ENCODE measurements around the gene TMCC1.

The TMCC1 gene

GRCh38 chr3:129702934-129703712, 190.4 kb downstream of the TMCC1 start:
- H3K23ac ChIP-seq (ENCODE audit: low read length in 2 of 2) = no peak overlapping the region
- H4K91ac ChIP-seq (ENCODE audit: low read length) = no peak overlapping the region
- H3K4ac ChIP-seq (ENCODE audit: low read depth in 1 of 2, low read length in 2 of 2) = no peak overlapping the region
- no peaks in the 10 kb centered on the region for H3K9me3 ChIP-seq (ENCODE audit: control insufficient read depth, low read length)
- H3K4me3 ChIP-seq (ENCODE audit: insufficient read depth in 1 of 2, low read depth in 1 of 2, low read length in 2 of 2) = no peak overlapping the region
- no peak overlapping the region for H3K18ac ChIP-seq (ENCODE audit: low read depth in 1 of 2, low read length in 2 of 2)
- no peak overlapping the region for H2BK120ac ChIP-seq (ENCODE audit: low read depth, low read length)
- H3K27me3 ChIP-seq (ENCODE audit: control insufficient read depth in 1 of 2, insufficient read depth in 1 of 2, low read length in 2 of 2) = no peaks in the 10 kb centered on the region
- no peak overlapping the region for H2BK5ac ChIP-seq (ENCODE audit: low read depth, low read length, poor library complexity, severe bottlenecking)
- H3K27ac ChIP-seq (ENCODE audit: low read length, poor library complexity, severe bottlenecking) = no peak overlapping the region
- peaks cover 11% of the 10 kb centered on the region for H3K79me1 ChIP-seq (replicated peaks; ENCODE audit: low read length, poor library complexity, severe bottlenecking)
- no peak overlapping the region for H2AFZ ChIP-seq (ENCODE audit: low read depth, low read length)
- no peaks in the 10 kb centered on the region for H3K4me1 ChIP-seq (ENCODE audit: control insufficient read depth, insufficient read depth, low read depth, low read length)
- no peak overlapping the region for H2AK5ac ChIP-seq (ENCODE audit: low read length, severe bottlenecking)
- DNase-seq = no peak
- H2BK12ac ChIP-seq (ENCODE audit: low read length in 2 of 2) = no peak overlapping the region
- H3K14ac ChIP-seq (ENCODE audit: low read length in 2 of 2) = no peak overlapping the region
- no peak overlapping the region for H4K8ac ChIP-seq (ENCODE audit: low read length)
- no peak overlapping the region for H3K4me2 ChIP-seq (ENCODE audit: low read length, poor library complexity, severe bottlenecking)
- no peaks in the 10 kb centered on the region for H3K36me3 ChIP-seq (ENCODE audit: control insufficient read depth in 1 of 2, insufficient read depth in 2 of 2, low read depth in 1 of 2, low read length in 2 of 2)
- no peak overlapping the region for H3K9ac ChIP-seq (ENCODE audit: low read length)
- no peak overlapping the region for H2BK15ac ChIP-seq (ENCODE audit: low read depth, poor library complexity, severe bottlenecking)
- 99% methylated on average over 7 of the region's 10 CpGs for WGBS

- peaks cover 0 to 7% of the 10 kb centered on the region in 2 experiments for H3K36me3 ChIP-seq (ENCODE audit: control insufficient read depth in 1 of 2, insufficient read depth in 2 of 2, low read depth in 1 of 2, low read length in 2 of 2)
- H3K4ac ChIP-seq (ENCODE audit: low read depth in 1 of 2, low read length in 2 of 2) = no peak overlapping the region
- H3K14ac ChIP-seq (ENCODE audit: low read length in 2 of 2) = no peak overlapping the region
- H2AFZ ChIP-seq (ENCODE audit: low read depth, low read length) = no peak overlapping the region
- 92% methylated on average over 1 of the region's 4 CpGs for WGBS
- H4K8ac ChIP-seq (ENCODE audit: low read length) = no peak overlapping the region
- no peaks in the 10 kb centered on the region for H3K27me3 ChIP-seq (ENCODE audit: control insufficient read depth in 1 of 2, insufficient read depth in 1 of 2, low read length in 2 of 2)
- no peak overlapping the region for H2BK15ac ChIP-seq (ENCODE audit: low read depth, poor library complexity, severe bottlenecking)
- H2BK12ac ChIP-seq (ENCODE audit: low read length in 2 of 2) = no peak overlapping the region
- H3K27ac ChIP-seq (ENCODE audit: low read length, poor library complexity, severe bottlenecking) = no peak overlapping the region
- H4K91ac ChIP-seq (ENCODE audit: low read length) = no peak overlapping the region
- H3K9ac ChIP-seq (ENCODE audit: low read length) = no peak overlapping the region
- peaks cover 20% of the 10 kb centered on the region for H3K79me1 ChIP-seq (replicated peaks; ENCODE audit: low read length, poor library complexity, severe bottlenecking)
- H3K4me3 ChIP-seq (ENCODE audit: insufficient read depth in 1 of 2, low read depth in 1 of 2, low read length in 2 of 2) = no peak overlapping the region
- no peak overlapping the region for H3K18ac ChIP-seq (ENCODE audit: low read depth in 1 of 2, low read length in 2 of 2)
- no peak overlapping the region for H3K23ac ChIP-seq (ENCODE audit: low read length in 2 of 2)
- H3K4me1 ChIP-seq (ENCODE audit: control insufficient read depth, insufficient read depth, low read depth, low read length) = no peaks in the 10 kb centered on the region
- H3K4me2 ChIP-seq (ENCODE audit: low read length, poor library complexity, severe bottlenecking) = no peak overlapping the region
- H2BK120ac ChIP-seq (ENCODE audit: low read depth, low read length) = no peak overlapping the region
- H2AK5ac ChIP-seq (ENCODE audit: low read length, severe bottlenecking) = no peak overlapping the region
- no peak overlapping the region for H2BK5ac ChIP-seq (ENCODE audit: low read depth, low read length, poor library complexity, severe bottlenecking)
- DNase-seq = no peak
- H3K9me3 ChIP-seq (ENCODE audit: control insufficient read depth, low read length) = no peaks in the 10 kb centered on the region
These were observed 192.3 kb downstream of the TMCC1 start for GRCh38 chr3:129701161-129701560.

GRCh38 chr3:129699612-129700011, 193.9 kb downstream of the TMCC1 start:
- Histone ChIP-seq H3K23ac (ENCODE audit: low read length in 2 of 2) (no peak overlapping the region), H3K79me1 (replicated peaks; ENCODE audit: low read length, poor library complexity, severe bottlenecking) (peaks cover 19% of the 10 kb centered on the region), H2AK5ac (ENCODE audit: low read length, severe bottlenecking) (no peak overlapping the region), H2BK5ac (ENCODE audit: low read depth, low read length, poor library complexity, severe bottlenecking) (no peak overlapping the region), H3K4me3 (ENCODE audit: insufficient read depth in 1 of 2, low read depth in 1 of 2, low read length in 2 of 2) (no peak overlapping the region), H2AFZ (ENCODE audit: low read depth, low read length) (no peak overlapping the region), H3K4me2 (ENCODE audit: low read length, poor library complexity, severe bottlenecking) (no peak overlapping the region), H3K27me3 (ENCODE audit: control insufficient read depth in 1 of 2, insufficient read depth in 1 of 2, low read length in 2 of 2) (no peaks in the 10 kb centered on the region), H4K8ac (ENCODE audit: low read length) (no peak overlapping the region), H2BK120ac (ENCODE audit: low read depth, low read length) (no peak overlapping the region), H3K9ac (ENCODE audit: low read length) (no peak overlapping the region), H3K27ac (ENCODE audit: low read length, poor library complexity, severe bottlenecking) (no peak overlapping the region), H4K91ac (ENCODE audit: low read length) (no peak overlapping the region), H2BK12ac (ENCODE audit: low read length in 2 of 2) (no peak overlapping the region), H3K18ac (ENCODE audit: low read depth in 1 of 2, low read length in 2 of 2) (no peak overlapping the region), H3K4ac (ENCODE audit: low read depth in 1 of 2, low read length in 2 of 2) (no peak overlapping the region), H3K36me3 (ENCODE audit: control insufficient read depth in 1 of 2, insufficient read depth in 2 of 2, low read depth in 1 of 2, low read length in 2 of 2) (peaks cover 0 to 7% of the 10 kb centered on the region in 2 experiments), H3K14ac (ENCODE audit: low read length in 2 of 2) (no peak overlapping the region), H3K4me1 (ENCODE audit: control insufficient read depth, insufficient read depth, low read depth, low read length) (no peaks in the 10 kb centered on the region), H3K9me3 (ENCODE audit: control insufficient read depth, low read length) (no peaks in the 10 kb centered on the region), H2BK15ac (ENCODE audit: low read depth, poor library complexity, severe bottlenecking) (no peak overlapping the region)
- no peak for DNase-seq
- WGBS = 87% methylated on average over 1 of the region's 1 CpG

- DNase-seq = no peak
- Histone ChIP-seq H3K27ac (ENCODE audit: low read length, poor library complexity, severe bottlenecking) (no peak overlapping the region), H4K91ac (ENCODE audit: low read length) (no peak overlapping the region), H3K4me3 (ENCODE audit: insufficient read depth in 1 of 2, low read depth in 1 of 2, low read length in 2 of 2) (no peak overlapping the region), H3K79me1 (replicated peaks; ENCODE audit: low read length, poor library complexity, severe bottlenecking) (peaks cover 19% of the 10 kb centered on the region), H3K27me3 (ENCODE audit: control insufficient read depth in 1 of 2, insufficient read depth in 1 of 2, low read length in 2 of 2) (no peaks in the 10 kb centered on the region), H3K4me2 (ENCODE audit: low read length, poor library complexity, severe bottlenecking) (no peak overlapping the region), H3K9me3 (ENCODE audit: control insufficient read depth, low read length) (no peaks in the 10 kb centered on the region), H3K36me3 (ENCODE audit: control insufficient read depth in 1 of 2, insufficient read depth in 2 of 2, low read depth in 1 of 2, low read length in 2 of 2) (peaks cover 0 to 7% of the 10 kb centered on the region in 2 experiments), H3K4me1 (ENCODE audit: control insufficient read depth, insufficient read depth, low read depth, low read length) (no peaks in the 10 kb centered on the region), H2AFZ (ENCODE audit: low read depth, low read length) (no peak overlapping the region), H2AK5ac (ENCODE audit: low read length, severe bottlenecking) (no peak overlapping the region), H3K14ac (ENCODE audit: low read length in 2 of 2) (no peak overlapping the region), H3K18ac (ENCODE audit: low read depth in 1 of 2, low read length in 2 of 2) (no peak overlapping the region), H3K4ac (ENCODE audit: low read depth in 1 of 2, low read length in 2 of 2) (no peak overlapping the region), H4K8ac (ENCODE audit: low read length) (no peak overlapping the region), H3K9ac (ENCODE audit: low read length) (no peak overlapping the region), H2BK120ac (ENCODE audit: low read depth, low read length) (no peak overlapping the region), H2BK5ac (ENCODE audit: low read depth, low read length, poor library complexity, severe bottlenecking) (no peak overlapping the region), H2BK12ac (ENCODE audit: low read length in 2 of 2) (no peak overlapping the region), H3K23ac (ENCODE audit: low read length in 2 of 2) (no peak overlapping the region), H2BK15ac (ENCODE audit: low read depth, poor library complexity, severe bottlenecking) (no peak overlapping the region)
- 74% methylated on average over 4 of the region's 4 CpGs for WGBS
These were observed 194.3 kb downstream of the TMCC1 start for GRCh38 chr3:129699199-129699598.
